Urinary bladder (tissue), 4 donors: ENCODE measurements around the gene KSR2. TPM values are rescaled to one million over a fixed set of nuclear protein-coding genes. Genes with fewer than 3 reads are reported as not detected.

Experiments used
- DNase-seq: peaks from one replicate; pipeline ENCODE4 v3.0.0-alpha.2; 2015; ENCODE audit errors: extremely low spot score
- H3K27ac ChIP-seq: one replicate; pipeline ENCODE4 v1.5.1; 2013; ENCODE audit warnings: low read depth, mild to moderate bottlenecking, moderate library complexity
- H3K36me3 ChIP-seq: one replicate; pipeline ENCODE4 v1.6.1; 2013; ENCODE audit warnings: mild to moderate bottlenecking, moderate library complexity; ENCODE audit not compliant: insufficient read depth
- H3K4me1 ChIP-seq: one replicate; pipeline ENCODE4 v1.6.1; 2013; ENCODE audit warnings: mild to moderate bottlenecking, moderate library complexity; ENCODE audit not compliant: insufficient read depth
- H3K4me3 ChIP-seq: one replicate; pipeline ENCODE4 v1.5.1; 2013; ENCODE audit warnings: low read depth, low read length
- WGBS: extraction: QIAGEN DNeasy Blood & Tissue Kit; methylation state at CpG from one replicate; pipeline ENCODE4 v1.1.7; 2013; 5-methylcytosine and 5-hydroxymethylcytosine counted together
- polyA plus RNA-seq: library from polyadenylated mRNA; stranded (reverse); fragments of 200-250 nt; gene quantifications from one replicate; pipeline ENCODE4 v1.2.3, GENCODE V29; 2013
- total RNA-seq: library from RNA; depleted of rRNA; stranded (reverse); fragments of >200 nt; gene quantifications from one replicate; pipeline ENCODE4 v1.2.3, GENCODE V29; 2014
- donor health status: healthy with polysubstance abuse.
- donor health status: healthy.

Gene KSR2
- total and polyA plus RNA-seq, 2 donors: 0.05 to 0.32 TPM

- DNase-seq: peak; percentile 58
- Histone ChIP-seq H3K4me1 (no peaks in the 10 kb centered on the region), H3K27ac (no peak overlapping the region), H3K4me3 (no peak overlapping the region), H3K36me3 (no peaks in the 10 kb centered on the region)
- 33% methylated on average over 11 of the region's 11 CpGs for WGBS
These were observed 560.5 kb downstream of the KSR2 start for GRCh38 chr12:117408161-117408791.

- DNase-seq: no peak
- Histone ChIP-seq H3K36me3 (no peaks in the 10 kb centered on the region), H3K27ac (no peak overlapping the region), H3K4me3 (no peak overlapping the region), H3K4me1 (no peaks in the 10 kb centered on the region)
- WGBS: 81% methylated on average over 7 of the region's 7 CpGs
These were observed 563.9 kb downstream of the KSR2 start for GRCh38 chr12:117404940-117405339.

DNA sequence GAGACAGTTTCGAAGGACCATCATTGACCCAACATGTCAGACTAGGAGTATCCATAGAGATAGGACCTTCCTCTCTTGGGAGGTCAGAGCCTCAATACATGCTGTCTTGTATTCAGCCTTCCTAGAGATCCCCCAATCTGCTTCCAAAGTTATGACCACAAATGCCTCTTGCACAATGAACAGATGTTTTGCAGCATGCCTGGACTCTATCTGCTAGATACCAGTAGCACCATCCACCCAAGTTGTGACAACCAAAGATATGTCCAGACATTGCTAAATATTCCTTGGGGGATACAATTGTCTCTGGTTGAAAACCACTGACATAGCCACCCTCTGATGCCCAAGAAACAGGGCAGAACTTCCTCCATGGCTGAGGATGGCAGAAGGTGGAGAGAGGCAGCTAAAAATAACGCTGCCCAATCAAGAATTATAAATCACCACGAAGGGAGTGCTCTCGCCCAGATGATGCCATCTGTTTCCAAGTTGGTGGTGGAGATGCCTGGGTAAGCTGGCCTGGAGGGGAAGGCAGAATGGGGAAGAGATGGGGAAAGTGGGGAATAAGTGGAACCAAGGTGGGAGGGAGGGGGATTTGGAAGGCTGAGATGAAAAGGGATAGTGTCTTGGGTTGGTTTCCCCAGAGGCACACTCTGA is 564.5 kb downstream of the KSR2 start:
- Histone ChIP-seq H3K36me3 (no peaks in the 10 kb centered on the region), H3K4me1 (no peaks in the 10 kb centered on the region), H3K27ac (no peak overlapping the region), H3K4me3 (no peak overlapping the region)
- DNase-seq: no peak
- WGBS: 62% methylated on average over 4 of the region's 4 CpGs

DNA sequence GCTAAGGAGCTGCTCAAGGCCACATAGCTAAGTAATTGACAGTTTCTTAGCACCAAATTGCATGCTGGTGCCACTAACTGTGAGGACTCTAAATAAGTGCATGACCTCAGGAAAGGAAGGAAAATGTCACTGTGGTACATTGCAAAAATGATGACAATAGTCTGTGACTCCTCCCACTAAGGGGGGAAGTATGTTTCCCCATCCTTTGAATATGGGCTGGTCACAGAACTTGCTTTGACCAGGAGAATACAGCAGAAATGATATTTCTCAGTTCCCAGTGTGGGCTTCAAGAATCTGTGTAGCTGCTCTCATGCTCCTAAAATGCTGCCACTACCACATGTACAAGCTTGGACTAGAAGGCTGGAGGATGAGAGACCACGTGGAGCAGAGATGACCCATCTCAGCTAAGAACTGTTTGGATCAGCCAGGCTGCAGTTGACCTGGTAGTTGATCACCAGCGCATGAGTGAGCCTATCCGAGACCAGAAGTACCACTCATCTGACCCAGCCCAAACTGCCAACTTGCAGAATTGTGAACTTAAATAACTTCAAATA is 565.1 kb downstream of the KSR2 start:
- DNase-seq: no peak
- Histone ChIP-seq H3K4me3 (no peak overlapping the region), H3K27ac (no peak overlapping the region), H3K4me1 (no peaks in the 10 kb centered on the region), H3K36me3 (no peaks in the 10 kb centered on the region)
- 82% methylated on average over 3 of the region's 3 CpGs for WGBS

Other genes starting within 250 kb of the KSR2 start
- 23.3 TPM for gene RFC5, start 47.7 kb upstream of the KSR2 start, total RNA-seq
- 12.9 TPM for gene RFC5, start 47.7 kb upstream of the KSR2 start, polyA plus RNA-seq
- 61.3 TPM for gene WSB2, start 92.2 kb upstream of the KSR2 start, total RNA-seq
- 44.5 TPM for gene WSB2, start 92.2 kb upstream of the KSR2 start, polyA plus RNA-seq
- 25.6 TPM for gene VSIG10, start 135.0 kb upstream of the KSR2 start, total RNA-seq
- gene VSIG10, start 135.0 kb upstream of the KSR2 start, polyA plus RNA-seq: 17.8 TPM
- 134 TPM for gene PEBP1, start 167.1 kb upstream of the KSR2 start, total RNA-seq
- gene PEBP1, start 167.1 kb upstream of the KSR2 start, polyA plus RNA-seq: 257 TPM